Astrocyte of the cerebellum (primary cell): ENCODE results near the gene CGREF1.

Source experiments
- DNase-seq: peaks from one replicate; pipeline ENCODE4 v3.0.0-alpha.2; 2011; ENCODE audit warnings: low read depth
- H3K4me3 ChIP-seq: 2 replicates; pipeline ENCODE4 v1.5.1; 2011; ENCODE audit warnings: mild to moderate bottlenecking, low read depth, low read length, moderate library complexity
- in situ Hi-C: cut with HindIII; loops from 2 replicates; pipeline ENCODE4 v1.10.0; 2017; ENCODE audit warnings: low sequenced_read_pairs
- TF ChIP-seq, protein P1 (sequence below): IDR thresholded peaks from 2 replicates; pipeline ENCODE4 v1.5.1; 2012; ENCODE audit warnings: low read length, low read depth, moderate library complexity, mild to moderate bottlenecking; ENCODE audit errors: missing control alignments

The CGREF1 gene

DNA sequence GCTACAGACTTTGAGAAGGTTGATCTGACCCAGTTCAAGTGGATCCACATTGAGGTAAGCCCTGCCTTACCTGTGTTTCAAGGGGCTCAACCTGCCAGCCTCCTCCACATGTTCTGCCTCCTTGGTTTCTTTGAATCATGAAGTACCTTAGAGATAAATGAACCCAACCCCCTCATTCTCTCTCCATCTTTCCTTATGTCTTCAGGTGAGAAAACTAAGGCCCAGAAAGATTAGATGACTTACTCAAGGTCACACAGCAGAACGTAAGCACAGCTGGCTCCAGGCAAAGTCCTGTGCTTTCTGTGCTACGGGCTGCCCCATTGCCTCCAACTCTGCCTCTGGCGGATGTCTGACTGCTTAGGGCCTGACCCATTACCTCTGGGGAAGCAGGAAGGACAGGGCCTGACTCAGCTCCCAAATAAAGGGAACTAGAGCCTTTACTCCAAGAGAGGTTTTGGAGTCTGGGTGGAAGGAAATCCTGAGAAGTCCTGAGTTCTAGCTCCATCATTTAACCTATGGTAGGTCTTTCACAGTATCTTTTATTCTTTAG is 22.1 kb downstream of the CGREF1 start:
- in situ Hi-C loops: no loop called here
- TF ChIP-seq, protein P1, sequence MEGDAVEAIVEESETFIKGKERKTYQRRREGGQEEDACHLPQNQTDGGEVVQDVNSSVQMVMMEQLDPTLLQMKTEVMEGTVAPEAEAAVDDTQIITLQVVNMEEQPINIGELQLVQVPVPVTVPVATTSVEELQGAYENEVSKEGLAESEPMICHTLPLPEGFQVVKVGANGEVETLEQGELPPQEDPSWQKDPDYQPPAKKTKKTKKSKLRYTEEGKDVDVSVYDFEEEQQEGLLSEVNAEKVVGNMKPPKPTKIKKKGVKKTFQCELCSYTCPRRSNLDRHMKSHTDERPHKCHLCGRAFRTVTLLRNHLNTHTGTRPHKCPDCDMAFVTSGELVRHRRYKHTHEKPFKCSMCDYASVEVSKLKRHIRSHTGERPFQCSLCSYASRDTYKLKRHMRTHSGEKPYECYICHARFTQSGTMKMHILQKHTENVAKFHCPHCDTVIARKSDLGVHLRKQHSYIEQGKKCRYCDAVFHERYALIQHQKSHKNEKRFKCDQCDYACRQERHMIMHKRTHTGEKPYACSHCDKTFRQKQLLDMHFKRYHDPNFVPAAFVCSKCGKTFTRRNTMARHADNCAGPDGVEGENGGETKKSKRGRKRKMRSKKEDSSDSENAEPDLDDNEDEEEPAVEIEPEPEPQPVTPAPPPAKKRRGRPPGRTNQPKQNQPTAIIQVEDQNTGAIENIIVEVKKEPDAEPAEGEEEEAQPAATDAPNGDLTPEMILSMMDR: no peak
- no peak overlapping the region for H3K4me3 ChIP-seq
- no peak for DNase-seq

DNA sequence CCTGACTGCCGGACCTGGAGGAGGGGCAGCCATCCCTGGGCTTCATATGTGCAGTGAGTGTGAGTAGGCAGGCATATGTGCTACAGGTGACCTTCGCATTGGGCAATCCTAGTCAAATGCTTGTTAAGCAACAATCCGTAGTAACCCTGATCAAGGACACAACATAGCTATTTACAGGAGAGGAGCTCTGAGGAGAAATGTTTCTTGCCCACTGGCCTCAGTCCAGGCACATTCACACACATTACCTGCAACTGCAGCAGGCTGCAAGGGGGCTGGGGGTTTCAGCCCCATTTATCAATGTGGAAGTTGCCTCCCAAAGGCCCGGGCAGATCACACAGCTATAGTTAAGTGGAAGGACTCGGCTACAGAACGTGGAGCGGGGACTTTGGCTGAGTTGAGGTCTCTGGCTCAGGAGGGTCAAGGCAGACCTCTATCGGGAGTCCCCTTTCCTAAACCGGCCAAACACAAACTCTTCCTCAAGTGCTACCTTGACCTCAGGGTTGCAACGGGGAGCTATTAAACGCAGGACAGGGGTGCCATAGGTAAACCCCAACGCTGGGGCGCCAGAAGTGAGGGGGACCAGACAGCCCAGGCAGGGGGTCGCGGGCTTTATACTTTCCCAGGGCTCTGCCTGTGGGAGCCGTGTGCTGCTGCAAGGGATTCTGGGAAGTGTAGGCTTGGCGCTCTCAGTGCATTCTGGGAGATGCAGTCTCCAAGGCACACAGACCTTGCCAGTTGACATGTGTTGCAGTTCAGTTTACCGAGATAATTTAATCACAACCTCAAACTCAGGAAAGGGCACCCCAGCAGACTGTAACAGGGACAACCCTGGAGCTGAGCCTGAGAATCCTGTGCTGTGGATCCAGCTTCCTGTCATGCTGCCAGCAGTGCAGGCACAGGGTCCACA is 22.9 kb downstream of the CGREF1 start:
- TF ChIP-seq, protein P1: no peak
- no peak overlapping the region for H3K4me3 ChIP-seq
- DNase-seq: no peak
- in situ Hi-C loops: no loop called here

DNA sequence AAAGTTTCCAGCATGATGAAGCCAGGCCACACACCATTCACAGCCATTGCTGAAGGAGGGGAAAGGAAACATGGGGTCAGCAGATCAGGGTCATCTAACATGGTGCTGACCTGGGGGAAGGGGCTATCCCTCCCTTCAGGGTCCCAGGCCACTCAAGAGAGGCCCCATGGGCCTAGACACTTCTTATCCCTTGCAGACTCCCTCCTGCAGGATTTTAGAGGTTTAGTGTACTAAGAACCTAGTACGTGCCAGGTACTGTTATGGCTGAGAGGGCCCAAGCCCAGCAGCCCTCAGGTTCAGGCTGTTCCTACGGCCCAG is 23.5 kb downstream of the CGREF1 start:
- TF ChIP-seq, protein P1: no peak
- DNase-seq: no peak
- in situ Hi-C loops: no loop called here
- no peak overlapping the region for H3K4me3 ChIP-seq

DNA sequence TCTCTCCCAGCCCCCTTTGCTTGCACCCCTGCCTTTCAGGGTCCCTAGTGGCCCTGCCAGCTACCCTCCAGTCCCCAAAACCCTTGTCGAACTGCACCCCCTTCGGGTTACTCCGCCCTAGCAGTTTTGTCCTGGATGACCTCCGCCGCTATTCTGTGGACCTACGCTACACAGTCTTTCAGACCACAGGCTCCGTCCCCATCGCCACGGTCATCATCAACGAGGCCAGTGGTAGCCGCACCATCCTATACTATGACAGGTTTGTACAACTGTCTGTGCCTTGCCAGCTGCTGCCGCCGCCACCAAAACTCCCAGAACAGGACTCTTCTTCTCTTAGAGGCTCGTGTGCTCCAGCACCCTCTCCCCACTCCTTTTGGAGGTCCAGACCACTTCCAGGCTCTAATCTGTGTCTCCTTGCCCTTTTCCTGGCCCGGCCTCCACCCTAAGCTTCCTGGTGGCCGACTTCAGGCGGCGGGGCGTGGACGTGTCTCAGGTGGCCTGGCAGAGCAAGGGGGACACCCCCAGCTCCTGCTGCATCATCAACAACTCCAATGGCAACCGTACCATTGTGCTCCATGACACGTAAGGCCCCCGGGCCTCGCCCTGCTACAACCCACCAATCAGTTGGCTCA is 24.5 kb downstream of the CGREF1 start:
- TF ChIP-seq, protein P1: no peak
- H3K4me3 ChIP-seq: no peak overlapping the region
- no peak for DNase-seq
- in situ Hi-C loops: no loop called here

DNA sequence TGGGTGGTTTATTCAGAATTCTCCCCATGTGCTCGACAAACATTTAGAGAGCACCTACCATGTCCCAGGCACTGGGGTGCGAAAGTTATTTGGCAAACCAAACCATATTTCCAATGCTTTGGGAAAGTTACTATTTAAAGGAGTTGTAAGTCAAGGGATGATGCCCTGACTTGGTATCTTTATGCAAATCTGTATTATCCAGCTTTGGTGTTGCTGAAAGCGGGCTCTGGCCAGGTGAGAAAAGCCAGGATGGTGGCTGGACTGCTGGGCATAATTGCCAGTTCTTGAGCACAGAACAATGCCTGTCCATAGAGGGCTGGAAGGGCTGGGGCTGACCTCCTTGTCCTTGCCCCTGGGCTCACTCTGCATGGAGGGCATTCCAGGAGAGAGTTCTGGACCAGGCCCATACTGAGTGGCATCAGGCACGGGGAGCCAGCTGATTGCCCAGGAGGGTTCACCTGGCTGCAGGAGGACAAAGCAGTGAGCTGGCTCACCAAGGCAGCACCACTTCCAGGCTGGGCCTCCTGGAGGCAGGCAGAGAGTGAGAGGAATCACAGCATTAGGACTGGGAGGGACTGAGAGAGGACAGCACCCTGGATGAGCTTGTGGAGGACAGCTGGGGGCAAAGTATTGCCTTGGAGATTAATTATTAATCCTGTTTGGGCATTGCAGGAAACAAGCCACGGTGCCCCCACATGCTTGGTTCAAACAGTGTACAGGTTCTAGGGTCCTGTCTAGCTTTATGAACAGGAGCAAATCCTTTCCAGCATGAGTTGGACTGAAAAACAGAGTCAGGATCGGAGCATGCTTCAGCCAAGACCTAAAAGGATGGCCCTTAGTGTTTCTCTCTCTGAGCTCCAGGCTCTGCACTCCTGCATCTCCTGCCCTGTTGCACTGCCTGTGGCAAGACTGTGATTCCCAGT is 25.2 kb downstream of the CGREF1 start:
- in situ Hi-C loops: no loop called here
- H3K4me3 ChIP-seq: no peak overlapping the region
- TF ChIP-seq, protein P1: no peak
- no peak for DNase-seq
